ENCODE data around the gene MAGI3. TPM values are rescaled to one million over a fixed set of nuclear protein-coding genes. Genes with fewer than 3 reads are reported as not detected.
"Not testable (repeated sequence)": the region's sequence is repeated elsewhere in the genome, so short reads cannot be mapped to it uniquely, and the experiment has no call there.

The MAGI3 gene
- total RNA-seq, 1 donor from 2014 or later, result 13.0 TPM

DNA sequence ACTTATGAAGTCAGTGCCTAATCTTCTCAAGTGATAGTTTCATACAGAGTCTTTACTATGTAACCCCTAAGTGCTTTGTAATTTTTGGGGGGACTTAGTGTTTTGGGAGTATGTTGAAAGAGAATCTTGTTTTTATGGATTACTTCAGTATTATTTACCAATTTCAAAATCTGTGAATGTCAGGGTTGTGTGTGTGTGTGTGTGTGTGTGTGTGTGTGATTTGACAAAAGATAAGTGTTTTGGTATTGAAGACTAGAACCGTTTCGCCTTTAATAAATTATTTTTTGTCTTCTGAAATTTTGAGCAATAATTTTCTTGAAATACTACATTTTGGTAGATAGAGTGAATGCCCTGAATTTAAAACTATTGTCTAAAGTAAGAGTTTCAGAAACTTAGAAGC is 5.8 kb downstream of the MAGI3 start:
- Histone ChIP-seq H3K27me3 (ENCODE audit: control insufficient read depth in 3 of 3, insufficient read depth in 3 of 3, low read length in 3 of 3) (no peaks in the 10 kb centered on the region), H3K4me3 (ENCODE audit: low read length in 3 of 3) (no peak overlapping the region), H3K4me1 (ENCODE audit: control insufficient read depth in 3 of 3, insufficient read depth in 3 of 3, low read length in 3 of 3) (peaks cover 3 to 17% (median 10%) of the 10 kb centered on the region in 3 donors), H3K36me3 (ENCODE audit: control insufficient read depth in 3 of 3, insufficient read depth in 3 of 3, low read length in 3 of 3) (no peaks in the 10 kb centered on the region), H3K9ac (ENCODE audit: low read depth in 1 of 3, low read length in 3 of 3) (no peak overlapping the region), H3K9me3 (ENCODE audit: control insufficient read depth in 3 of 3, low read length in 3 of 3) (no peaks in the 10 kb centered on the region), H3K27ac (ENCODE audit: low read depth, low read length) (no peak overlapping the region)

DNA sequence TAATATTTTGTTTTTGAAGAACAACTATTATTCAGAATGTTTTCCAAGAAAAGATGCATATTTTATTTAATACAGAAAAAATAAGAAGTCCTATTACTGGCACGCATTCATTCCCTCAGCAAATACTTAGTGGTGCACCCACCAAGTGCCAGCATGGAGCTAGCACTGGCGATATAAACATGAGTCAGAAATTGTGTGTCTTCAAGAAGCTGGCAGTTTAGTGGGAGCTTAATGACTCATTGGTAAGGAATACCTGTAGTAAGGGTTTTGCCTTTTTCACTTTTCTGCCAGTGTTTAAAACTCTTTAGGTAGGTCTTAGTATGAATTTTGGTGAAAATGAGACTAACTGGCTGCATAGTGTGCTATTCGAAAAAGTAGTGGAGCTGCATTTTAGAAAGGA is 6.3 kb downstream of the MAGI3 start:
- Histone ChIP-seq H3K27ac (ENCODE audit: low read depth, low read length) (no peak overlapping the region), H3K4me1 (ENCODE audit: control insufficient read depth in 3 of 3, insufficient read depth in 3 of 3, low read length in 3 of 3) (peaks cover 3 to 13% (median 5%) of the 10 kb centered on the region in 3 donors), H3K9me3 (ENCODE audit: control insufficient read depth in 3 of 3, low read length in 3 of 3) (no peaks in the 10 kb centered on the region), H3K9ac (ENCODE audit: low read depth in 1 of 3, low read length in 3 of 3) (no peak overlapping the region), H3K4me3 (ENCODE audit: low read length in 3 of 3) (no peak overlapping the region), H3K36me3 (ENCODE audit: control insufficient read depth in 3 of 3, insufficient read depth in 3 of 3, low read length in 3 of 3) (no peaks in the 10 kb centered on the region), H3K27me3 (ENCODE audit: control insufficient read depth in 3 of 3, insufficient read depth in 3 of 3, low read length in 3 of 3) (no peaks in the 10 kb centered on the region)

GRCh38 chr1:113399062-113399583 is 8.8 kb downstream of the MAGI3 start:
- H3K9ac ChIP-seq (ENCODE audit: low read depth in 1 of 3, low read length in 3 of 3), result no peak overlapping the region
- H3K4me3 ChIP-seq (ENCODE audit: low read length in 3 of 3), result no peak overlapping the region
- H3K36me3 ChIP-seq (ENCODE audit: control insufficient read depth in 3 of 3, insufficient read depth in 3 of 3, low read length in 3 of 3), result no peaks in the 10 kb centered on the region
- H3K27ac ChIP-seq (ENCODE audit: low read depth, low read length), result no peak overlapping the region
- peaks cover 0 to 5% (median 0%) of the 10 kb centered on the region in 3 donors for H3K4me1 ChIP-seq (ENCODE audit: control insufficient read depth in 3 of 3, insufficient read depth in 3 of 3, low read length in 3 of 3)
- H3K27me3 ChIP-seq (ENCODE audit: control insufficient read depth in 3 of 3, insufficient read depth in 3 of 3, low read length in 3 of 3), result no peaks in the 10 kb centered on the region
- H3K9me3 ChIP-seq (ENCODE audit: control insufficient read depth in 3 of 3, low read length in 3 of 3), result no peaks in the 10 kb centered on the region

DNA sequence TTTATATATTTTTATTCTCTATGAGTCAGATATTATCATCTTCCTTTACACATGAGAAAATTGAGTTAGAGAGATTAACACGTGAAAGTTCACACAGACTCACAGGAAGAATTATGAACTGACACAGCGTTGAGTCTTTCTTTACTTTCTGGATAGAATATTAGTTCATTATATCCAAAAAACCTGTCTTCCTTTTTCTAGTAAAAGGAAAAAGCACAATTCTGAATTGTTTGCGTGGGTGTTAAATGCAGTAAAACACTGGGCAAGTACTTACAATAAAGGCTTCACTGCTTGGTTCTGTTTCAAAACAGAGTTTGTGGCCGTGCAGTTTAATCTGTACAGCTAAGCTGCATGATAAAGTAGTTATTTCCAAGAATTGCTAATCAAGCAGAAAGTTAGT is 10.8 kb downstream of the MAGI3 start:
- H3K9ac ChIP-seq (ENCODE audit: low read depth in 1 of 3, low read length in 3 of 3), result no peak overlapping the region
- H3K27me3 ChIP-seq (ENCODE audit: control insufficient read depth in 3 of 3, insufficient read depth in 3 of 3, low read length in 3 of 3), result no peaks in the 10 kb centered on the region
- no peaks in the 10 kb centered on the region for H3K9me3 ChIP-seq (ENCODE audit: control insufficient read depth in 3 of 3, low read length in 3 of 3)
- H3K4me1 ChIP-seq (ENCODE audit: control insufficient read depth in 3 of 3, insufficient read depth in 3 of 3, low read length in 3 of 3), result peaks cover 0 to 5% (median 0%) of the 10 kb centered on the region in 3 donors
- no peaks in the 10 kb centered on the region for H3K36me3 ChIP-seq (ENCODE audit: control insufficient read depth in 3 of 3, insufficient read depth in 3 of 3, low read length in 3 of 3)
- no peak overlapping the region for H3K27ac ChIP-seq (ENCODE audit: low read depth, low read length)
- no peak overlapping the region for H3K4me3 ChIP-seq (ENCODE audit: low read length in 3 of 3)

DNA sequence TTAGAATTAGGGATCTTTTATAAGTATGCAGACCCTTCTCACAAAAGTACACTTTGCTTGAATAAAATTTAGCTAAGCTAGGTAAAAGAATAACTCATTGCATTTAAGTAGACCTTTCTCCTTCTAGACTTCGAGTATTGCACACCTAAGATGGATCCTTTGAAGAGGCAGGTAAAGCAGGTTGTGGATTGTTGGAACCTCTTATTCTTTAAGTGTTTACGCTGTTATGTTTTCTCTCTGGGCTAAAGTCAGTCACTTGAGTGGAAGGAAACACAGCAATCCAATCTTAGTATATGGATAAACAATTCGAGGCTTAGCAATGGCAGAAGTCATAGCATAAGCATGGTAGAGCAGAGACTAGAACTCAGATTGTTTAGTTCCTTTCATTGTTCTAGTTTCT is 11.4 kb downstream of the MAGI3 start:
- H3K4me1 ChIP-seq (ENCODE audit: control insufficient read depth in 3 of 3, insufficient read depth in 3 of 3, low read length in 3 of 3), result peaks cover 0 to 5% (median 0%) of the 10 kb centered on the region in 3 donors
- no peak overlapping the region for H3K4me3 ChIP-seq (ENCODE audit: low read length in 3 of 3)
- no peak overlapping the region for H3K27ac ChIP-seq (ENCODE audit: low read depth, low read length)
- no peaks in the 10 kb centered on the region for H3K27me3 ChIP-seq (ENCODE audit: control insufficient read depth in 3 of 3, insufficient read depth in 3 of 3, low read length in 3 of 3)
- H3K36me3 ChIP-seq (ENCODE audit: control insufficient read depth in 3 of 3, insufficient read depth in 3 of 3, low read length in 3 of 3), result no peaks in the 10 kb centered on the region
- no peak overlapping the region for H3K9ac ChIP-seq (ENCODE audit: low read depth in 1 of 3, low read length in 3 of 3)
- H3K9me3 ChIP-seq (ENCODE audit: control insufficient read depth in 3 of 3, low read length in 3 of 3), result no peaks in the 10 kb centered on the region

DNA sequence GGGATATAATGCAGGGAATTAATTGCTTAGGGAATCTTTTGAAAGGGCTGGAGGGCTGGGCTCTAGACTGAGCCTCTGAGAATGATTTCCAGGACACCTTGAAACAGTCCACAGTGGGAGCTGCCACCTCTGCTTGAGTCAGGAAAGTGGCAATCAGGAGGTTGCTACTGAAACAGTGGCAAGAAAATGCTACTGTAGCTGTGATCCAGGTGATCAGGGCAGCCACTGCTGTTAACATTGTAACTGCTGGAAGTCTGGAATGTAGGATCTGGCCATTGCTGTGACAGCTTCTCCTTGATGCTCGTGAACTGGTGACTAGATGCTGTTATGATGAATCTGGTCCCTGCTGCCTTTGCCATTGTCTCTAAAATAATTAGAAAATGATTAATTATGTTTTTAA is 12.8 kb downstream of the MAGI3 start:
- Histone ChIP-seq H3K4me1 (ENCODE audit: control insufficient read depth in 3 of 3, insufficient read depth in 3 of 3, low read length in 3 of 3) (peaks cover 0 to 5% (median 0%) of the 10 kb centered on the region in 3 donors), H3K27ac (ENCODE audit: low read depth, low read length) (no peak overlapping the region), H3K4me3 (ENCODE audit: low read length in 3 of 3) (no peak overlapping the region), H3K36me3 (ENCODE audit: control insufficient read depth in 3 of 3, insufficient read depth in 3 of 3, low read length in 3 of 3) (no peaks in the 10 kb centered on the region), H3K9me3 (ENCODE audit: control insufficient read depth in 3 of 3, low read length in 3 of 3) (no peaks in the 10 kb centered on the region), H3K9ac (ENCODE audit: low read depth in 1 of 3, low read length in 3 of 3) (no peak overlapping the region), H3K27me3 (ENCODE audit: control insufficient read depth in 3 of 3, insufficient read depth in 3 of 3, low read length in 3 of 3) (no peaks in the 10 kb centered on the region)

- H3K9ac ChIP-seq (ENCODE audit: low read depth in 1 of 3, low read length in 3 of 3), result no peak overlapping the region
- H3K36me3 ChIP-seq (ENCODE audit: control insufficient read depth in 3 of 3, insufficient read depth in 3 of 3, low read length in 3 of 3), result no peaks in the 10 kb centered on the region
- no peaks in the 10 kb centered on the region for H3K9me3 ChIP-seq (ENCODE audit: control insufficient read depth in 3 of 3, low read length in 3 of 3)
- H3K27ac ChIP-seq (ENCODE audit: low read depth, low read length), result no peak overlapping the region
- no peaks in the 10 kb centered on the region for H3K4me1 ChIP-seq (ENCODE audit: control insufficient read depth in 3 of 3, insufficient read depth in 3 of 3, low read length in 3 of 3)
- no peak overlapping the region for H3K4me3 ChIP-seq (ENCODE audit: low read length in 3 of 3)
- no peaks in the 10 kb centered on the region for H3K27me3 ChIP-seq (ENCODE audit: control insufficient read depth in 3 of 3, insufficient read depth in 3 of 3, low read length in 3 of 3)
These were observed 15.3 kb downstream of the MAGI3 start for GRCh38 chr1:113405573-113405972.

- not testable (repeated sequence) for H3K27ac ChIP-seq (ENCODE audit: low read depth, low read length); H3K9ac ChIP-seq (ENCODE audit: low read depth in 1 of 3, low read length in 3 of 3); H3K4me1 ChIP-seq (ENCODE audit: control insufficient read depth in 3 of 3, insufficient read depth in 3 of 3, low read length in 3 of 3); H3K9me3 ChIP-seq (ENCODE audit: control insufficient read depth in 3 of 3, low read length in 3 of 3); H3K4me3 ChIP-seq (ENCODE audit: low read length in 3 of 3); H3K36me3 ChIP-seq (ENCODE audit: control insufficient read depth in 3 of 3, insufficient read depth in 3 of 3, low read length in 3 of 3); H3K27me3 ChIP-seq (ENCODE audit: control insufficient read depth in 3 of 3, insufficient read depth in 3 of 3, low read length in 3 of 3)
These were observed 15.8 kb downstream of the MAGI3 start for GRCh38 chr1:113406149-113406548.

DNA sequence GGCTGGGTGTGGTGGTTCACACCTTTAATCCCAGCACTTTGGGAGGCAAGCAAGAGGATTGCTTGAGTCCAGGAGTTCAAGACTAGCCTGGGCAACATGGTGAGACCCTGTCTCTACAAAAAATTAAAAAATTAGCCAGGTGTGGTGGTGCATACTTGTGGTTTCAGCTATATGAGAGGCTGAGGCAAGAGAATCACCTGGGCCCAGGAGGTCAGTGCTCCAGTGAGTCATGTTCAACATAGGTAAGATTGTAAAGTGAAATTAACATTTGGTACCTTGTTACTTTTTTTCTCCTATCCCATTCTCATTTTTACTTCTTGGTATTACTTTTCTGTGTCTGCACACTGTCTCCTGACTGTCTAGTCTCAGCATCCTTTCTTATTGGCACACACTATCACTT is 19.0 kb downstream of the MAGI3 start:
- no peak overlapping the region for H3K4me3 ChIP-seq (ENCODE audit: low read length in 3 of 3)
- H3K36me3 ChIP-seq (ENCODE audit: control insufficient read depth in 3 of 3, insufficient read depth in 3 of 3, low read length in 3 of 3), result no peaks in the 10 kb centered on the region
- H3K9me3 ChIP-seq (ENCODE audit: control insufficient read depth in 3 of 3, low read length in 3 of 3), result no peaks in the 10 kb centered on the region
- H3K9ac ChIP-seq (ENCODE audit: low read depth in 1 of 3, low read length in 3 of 3), result no peak overlapping the region
- no peaks in the 10 kb centered on the region for H3K4me1 ChIP-seq (ENCODE audit: control insufficient read depth in 3 of 3, insufficient read depth in 3 of 3, low read length in 3 of 3)
- H3K27me3 ChIP-seq (ENCODE audit: control insufficient read depth in 3 of 3, insufficient read depth in 3 of 3, low read length in 3 of 3), result no peaks in the 10 kb centered on the region
- no peak overlapping the region for H3K27ac ChIP-seq (ENCODE audit: low read depth, low read length)

- not testable (repeated sequence) for H3K27ac ChIP-seq (ENCODE audit: low read depth, low read length)
These were observed 21.7 kb downstream of the MAGI3 start for GRCh38 chr1:113412020-113412419.

More at GRCh38 chr1:113412020-113412419, 21.7 kb downstream of the MAGI3 start:
- H3K9me3 ChIP-seq (ENCODE audit: control insufficient read depth in 3 of 3, low read length in 3 of 3); H3K27me3 ChIP-seq (ENCODE audit: control insufficient read depth in 3 of 3, insufficient read depth in 3 of 3, low read length in 3 of 3); H3K9ac ChIP-seq (ENCODE audit: low read depth in 1 of 3, low read length in 3 of 3); H3K4me1 ChIP-seq (ENCODE audit: control insufficient read depth in 3 of 3, insufficient read depth in 3 of 3, low read length in 3 of 3); H3K36me3 ChIP-seq (ENCODE audit: control insufficient read depth in 3 of 3, insufficient read depth in 3 of 3, low read length in 3 of 3); H3K4me3 ChIP-seq (ENCODE audit: low read length in 3 of 3): not testable (repeated sequence)
